ENCODE data around the gene PRR12. TPM values are rescaled to one million over a fixed set of nuclear protein-coding genes. Genes with fewer than 3 reads are reported as not detected.

Gene PRR12
- total and polyA plus RNA-seq, 2 donors (not counting 1 experiment from before 2014, with no cell fraction given): 8.4 to 70.7 TPM

DNA sequence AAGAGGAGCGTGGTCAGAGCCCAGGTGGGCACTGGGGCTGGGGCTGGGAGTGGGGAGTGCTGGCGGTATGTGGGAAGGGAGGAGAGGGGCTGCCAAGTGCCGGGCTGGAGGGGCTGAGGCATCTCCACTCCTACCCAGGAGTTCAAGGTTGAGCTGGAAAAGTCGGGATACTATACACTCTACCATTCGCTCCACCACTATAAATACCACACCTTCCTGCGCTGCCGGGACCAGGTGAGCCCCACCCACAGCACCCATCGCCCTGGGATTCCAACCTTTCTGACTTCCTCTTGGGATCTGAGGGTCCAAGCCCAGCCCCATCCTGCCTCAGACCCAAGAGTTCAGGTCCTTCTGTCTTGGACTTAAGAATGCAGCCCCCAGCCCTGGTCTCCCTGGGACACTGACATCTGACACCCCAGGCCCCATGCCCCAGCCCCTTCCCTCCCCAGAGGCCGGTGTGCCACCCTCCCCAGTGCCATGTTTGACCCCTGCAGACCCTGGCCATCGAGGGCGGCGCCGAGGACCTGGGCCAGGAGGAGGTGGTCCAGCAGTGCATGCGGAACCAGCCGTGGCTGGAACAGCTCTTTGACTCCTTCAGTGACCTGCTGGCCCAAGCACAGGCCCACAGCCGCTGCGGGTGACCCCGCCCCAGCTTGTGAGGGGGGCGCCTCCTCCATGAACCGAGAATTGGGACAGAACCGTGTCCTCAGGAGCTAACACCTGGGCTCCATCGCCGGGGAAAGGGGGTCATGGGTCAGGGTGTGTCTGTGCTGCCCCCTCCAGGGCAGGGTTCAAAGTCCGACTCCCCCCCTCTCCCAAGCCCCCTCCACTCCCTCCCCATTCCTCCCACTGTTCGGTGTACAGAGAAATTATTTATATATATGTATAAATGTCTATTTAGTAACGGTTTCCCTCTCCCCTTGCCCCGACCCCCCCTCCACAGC is 34.3 kb downstream of the PRR12 start:
- CTCF ChIA-PET: no interaction called here
- POLR2A ChIA-PET: interaction anchor here (0.5 to 1.3 kb wide), 2 partner anchors 15 to 395 kb away, joined by 3 to 6 read pairs; partner anchors contain the start of gene RRAS
- WGBS (ENCODE audit: insufficient coverage): 97% methylated on average over 15 of the region's 27 CpGs

More for the DNA sequence above, 34.3 kb downstream of the PRR12 start:
- H3K9ac ChIP-seq (ENCODE audit: low read length): no peak overlapping the region
- H3K27me3 ChIP-seq (replicated peaks in 1 of 4; ENCODE audit: control extremely low read depth in 1 of 4, control insufficient read depth in 3 of 4, insufficient read depth in 4 of 4, low read length in 3 of 4): no peaks in the 10 kb centered on the region
- H3K27ac ChIP-seq (ENCODE audit: low read length in 2 of 2): no peak overlapping the region
- H3K4me2 ChIP-seq (replicated peaks; ENCODE audit: low read depth, low read length, poor library complexity, severe bottlenecking): no peak overlapping the region
- Mint-ChIP-seq H3K9me3 (ENCODE audit: insufficient read depth) (no peaks in the 10 kb centered on the region), H3K4me3 (no peak overlapping the region), H3K27me3 (no peaks in the 10 kb centered on the region), H3K27ac (no peak overlapping the region), H3K4me1 (no peaks in the 10 kb centered on the region)
- no peaks in the 10 kb centered on the region for H3K9me3 ChIP-seq (ENCODE audit: control extremely low read depth in 1 of 3, control insufficient read depth in 2 of 3, insufficient read depth in 1 of 3, low read length in 2 of 3)
- intact Hi-C loops (cut with micrococcal nuclease): no loop called here
- no peak for TF ChIP-seq EZH2 (IDR thresholded peaks at IDR 0.05; ENCODE audit: borderline replicate concordance, insufficient read depth, low read depth, low read length, poor library complexity, severe bottlenecking)
- TF ChIP-seq, protein P1, sequence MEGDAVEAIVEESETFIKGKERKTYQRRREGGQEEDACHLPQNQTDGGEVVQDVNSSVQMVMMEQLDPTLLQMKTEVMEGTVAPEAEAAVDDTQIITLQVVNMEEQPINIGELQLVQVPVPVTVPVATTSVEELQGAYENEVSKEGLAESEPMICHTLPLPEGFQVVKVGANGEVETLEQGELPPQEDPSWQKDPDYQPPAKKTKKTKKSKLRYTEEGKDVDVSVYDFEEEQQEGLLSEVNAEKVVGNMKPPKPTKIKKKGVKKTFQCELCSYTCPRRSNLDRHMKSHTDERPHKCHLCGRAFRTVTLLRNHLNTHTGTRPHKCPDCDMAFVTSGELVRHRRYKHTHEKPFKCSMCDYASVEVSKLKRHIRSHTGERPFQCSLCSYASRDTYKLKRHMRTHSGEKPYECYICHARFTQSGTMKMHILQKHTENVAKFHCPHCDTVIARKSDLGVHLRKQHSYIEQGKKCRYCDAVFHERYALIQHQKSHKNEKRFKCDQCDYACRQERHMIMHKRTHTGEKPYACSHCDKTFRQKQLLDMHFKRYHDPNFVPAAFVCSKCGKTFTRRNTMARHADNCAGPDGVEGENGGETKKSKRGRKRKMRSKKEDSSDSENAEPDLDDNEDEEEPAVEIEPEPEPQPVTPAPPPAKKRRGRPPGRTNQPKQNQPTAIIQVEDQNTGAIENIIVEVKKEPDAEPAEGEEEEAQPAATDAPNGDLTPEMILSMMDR (IDR thresholded peaks at IDR 0.05): no peak
- no peak for ATAC-seq (ENCODE audit: low read depth)
- no peaks in the 10 kb centered on the region for H3K4me1 ChIP-seq (ENCODE audit: control insufficient read depth in 2 of 2, insufficient read depth in 2 of 2, low read length in 2 of 2)
- H3K4me3 ChIP-seq (ENCODE audit: control extremely low read depth in 1 of 5, extremely low read depth in 1 of 5, insufficient read depth in 1 of 5, low read depth in 2 of 5, low read length in 4 of 5): no peak overlapping the region
- no peak overlapping the region for H2AFZ ChIP-seq (ENCODE audit: insufficient read depth, low read depth, low read length, poor library complexity, severe bottlenecking)
- H4K20me1 ChIP-seq (ENCODE audit: control insufficient read depth, insufficient read depth, low read length, poor library complexity, severe bottlenecking): peaks cover 33% of the 10 kb centered on the region
- H3K36me3 ChIP-seq (replicated peaks in 1 of 2; ENCODE audit: control extremely low read depth in 1 of 2, control insufficient read depth in 1 of 2, extremely low read depth in 1 of 2, insufficient read depth in 2 of 2, low read length in 1 of 2): peaks cover 0 to 21% of the 10 kb centered on the region in 2 experiments
- DNase-seq: no peak
- H3K79me2 ChIP-seq (ENCODE audit: control insufficient read depth, insufficient read depth, low read length): peaks cover 14% of the 10 kb centered on the region
